Measurements from ENCODE around the gene CAPN7.

Gene CAPN7

GRCh38 chr3:15204005-15204404, 2.0 kb upstream of the CAPN7 start:
- DNase-seq = peak; percentile 24

GRCh38 chr3:15205482-15205933, 538 bp upstream of the CAPN7 start:
- DNase-seq = no peak

GRCh38 chr3:15206662-15207576, 873 bp downstream of the CAPN7 start:
- DNase-seq = peak; percentile 22

- DNase-seq = no peak
These were observed 1.9 kb downstream of the CAPN7 start for GRCh38 chr3:15207836-15208504.

GRCh38 chr3:15211937-15212336, 5.9 kb downstream of the CAPN7 start:
- no peak for DNase-seq

- no peak for DNase-seq
These were observed 8.7 kb downstream of the CAPN7 start for GRCh38 chr3:15214758-15215157.

GRCh38 chr3:15215996-15216395, 9.9 kb downstream of the CAPN7 start:
- DNase-seq = peak; percentile 32

- DNase-seq = no peak
These were observed 10.5 kb downstream of the CAPN7 start for GRCh38 chr3:15216501-15216900.

- no peak for DNase-seq
These were observed 11.1 kb downstream of the CAPN7 start for GRCh38 chr3:15217011-15217671.

- DNase-seq = no peak
These were observed 11.8 kb downstream of the CAPN7 start for GRCh38 chr3:15217841-15218267.

GRCh38 chr3:15218689-15219088, 12.6 kb downstream of the CAPN7 start:
- no peak for DNase-seq

GRCh38 chr3:15220056-15220455, 14.0 kb downstream of the CAPN7 start:
- DNase-seq = no peak

GRCh38 chr3:15220661-15221060, 14.6 kb downstream of the CAPN7 start:
- no peak for DNase-seq

- no peak for DNase-seq
These were observed 15.7 kb downstream of the CAPN7 start for GRCh38 chr3:15221574-15222217.

GRCh38 chr3:15223685-15224572, 17.9 kb downstream of the CAPN7 start:
- no peak for DNase-seq

- DNase-seq = no peak
These were observed 22.1 kb downstream of the CAPN7 start for GRCh38 chr3:15228147-15228546.

- DNase-seq = no peak
These were observed 23.2 kb downstream of the CAPN7 start for GRCh38 chr3:15229262-15229661.

GRCh38 chr3:15241341-15241740, 35.3 kb downstream of the CAPN7 start:
- peak; percentile 7 for DNase-seq

GRCh38 chr3:15243822-15244482, 37.9 kb downstream of the CAPN7 start:
- DNase-seq = no peak

GRCh38 chr3:15246186-15246585, 40.1 kb downstream of the CAPN7 start:
- no peak for DNase-seq

- no peak for DNase-seq
These were observed 47.1 kb downstream of the CAPN7 start for GRCh38 chr3:15253023-15253697.

All from fibroblast of upper back skin (primary cell).